ENCODE data around the gene THRAP3.

DNA sequence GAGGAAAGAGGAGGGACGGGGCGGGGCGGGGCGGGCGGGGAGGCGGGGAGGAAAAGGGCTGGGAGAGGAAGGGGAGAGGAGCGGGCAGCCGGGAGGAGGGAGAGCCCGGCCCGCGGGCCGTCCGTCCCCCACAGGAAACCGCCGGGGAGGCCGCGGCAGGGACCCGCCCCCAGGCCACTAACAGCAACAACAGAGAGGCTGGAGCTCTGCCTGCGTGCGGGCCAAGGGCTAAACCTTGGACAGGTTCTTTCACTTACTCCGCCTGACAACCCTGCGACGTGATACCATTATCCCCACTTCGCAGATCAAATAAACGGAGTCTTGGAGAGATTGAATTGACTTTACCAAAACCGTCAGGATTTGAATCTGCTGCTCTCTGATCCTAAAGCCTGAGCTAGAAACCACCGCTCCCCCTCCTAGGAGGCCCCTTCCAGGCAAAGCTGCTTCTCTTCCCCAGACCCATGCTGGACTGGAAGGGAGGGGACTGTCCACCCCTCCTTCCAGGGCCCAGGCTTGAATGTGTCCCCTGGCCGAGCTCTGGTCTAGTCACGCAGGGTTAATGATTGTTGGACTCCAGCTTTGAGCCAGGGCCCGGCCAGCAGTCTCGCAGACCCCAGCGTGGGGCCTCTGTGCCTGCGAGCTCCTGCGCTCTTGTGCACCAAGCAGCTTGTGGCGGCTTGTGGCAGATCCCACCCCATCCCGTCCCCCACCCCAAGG, 99.6 kb downstream of the THRAP3 start, which contains the start of gene EVA1B:
- TF ChIP-seq, protein P1, sequence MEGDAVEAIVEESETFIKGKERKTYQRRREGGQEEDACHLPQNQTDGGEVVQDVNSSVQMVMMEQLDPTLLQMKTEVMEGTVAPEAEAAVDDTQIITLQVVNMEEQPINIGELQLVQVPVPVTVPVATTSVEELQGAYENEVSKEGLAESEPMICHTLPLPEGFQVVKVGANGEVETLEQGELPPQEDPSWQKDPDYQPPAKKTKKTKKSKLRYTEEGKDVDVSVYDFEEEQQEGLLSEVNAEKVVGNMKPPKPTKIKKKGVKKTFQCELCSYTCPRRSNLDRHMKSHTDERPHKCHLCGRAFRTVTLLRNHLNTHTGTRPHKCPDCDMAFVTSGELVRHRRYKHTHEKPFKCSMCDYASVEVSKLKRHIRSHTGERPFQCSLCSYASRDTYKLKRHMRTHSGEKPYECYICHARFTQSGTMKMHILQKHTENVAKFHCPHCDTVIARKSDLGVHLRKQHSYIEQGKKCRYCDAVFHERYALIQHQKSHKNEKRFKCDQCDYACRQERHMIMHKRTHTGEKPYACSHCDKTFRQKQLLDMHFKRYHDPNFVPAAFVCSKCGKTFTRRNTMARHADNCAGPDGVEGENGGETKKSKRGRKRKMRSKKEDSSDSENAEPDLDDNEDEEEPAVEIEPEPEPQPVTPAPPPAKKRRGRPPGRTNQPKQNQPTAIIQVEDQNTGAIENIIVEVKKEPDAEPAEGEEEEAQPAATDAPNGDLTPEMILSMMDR (IDR thresholded peaks at IDR 0.05), result no peak
- TF ChIP-seq, protein P2, sequence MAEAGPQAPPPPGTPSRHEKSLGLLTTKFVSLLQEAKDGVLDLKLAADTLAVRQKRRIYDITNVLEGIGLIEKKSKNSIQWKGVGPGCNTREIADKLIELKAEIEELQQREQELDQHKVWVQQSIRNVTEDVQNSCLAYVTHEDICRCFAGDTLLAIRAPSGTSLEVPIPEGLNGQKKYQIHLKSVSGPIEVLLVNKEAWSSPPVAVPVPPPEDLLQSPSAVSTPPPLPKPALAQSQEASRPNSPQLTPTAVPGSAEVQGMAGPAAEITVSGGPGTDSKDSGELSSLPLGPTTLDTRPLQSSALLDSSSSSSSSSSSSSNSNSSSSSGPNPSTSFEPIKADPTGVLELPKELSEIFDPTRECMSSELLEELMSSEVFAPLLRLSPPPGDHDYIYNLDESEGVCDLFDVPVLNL (CRISPR knock-in tag; IDR thresholded peaks at IDR 0.05; ENCODE audit: borderline replicate concordance, low read depth), result no peak
- TF ChIP-seq, protein P3, sequence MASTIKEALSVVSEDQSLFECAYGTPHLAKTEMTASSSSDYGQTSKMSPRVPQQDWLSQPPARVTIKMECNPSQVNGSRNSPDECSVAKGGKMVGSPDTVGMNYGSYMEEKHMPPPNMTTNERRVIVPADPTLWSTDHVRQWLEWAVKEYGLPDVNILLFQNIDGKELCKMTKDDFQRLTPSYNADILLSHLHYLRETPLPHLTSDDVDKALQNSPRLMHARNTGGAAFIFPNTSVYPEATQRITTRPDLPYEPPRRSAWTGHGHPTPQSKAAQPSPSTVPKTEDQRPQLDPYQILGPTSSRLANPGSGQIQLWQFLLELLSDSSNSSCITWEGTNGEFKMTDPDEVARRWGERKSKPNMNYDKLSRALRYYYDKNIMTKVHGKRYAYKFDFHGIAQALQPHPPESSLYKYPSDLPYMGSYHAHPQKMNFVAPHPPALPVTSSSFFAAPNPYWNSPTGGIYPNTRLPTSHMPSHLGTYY (CRISPR knock-in tag; IDR thresholded peaks at IDR 0.05), result no peak
- TF ChIP-seq ZNF263 (CRISPR knock-in tag; IDR thresholded peaks at IDR 0.05; ENCODE audit: low read depth) (peak; percentile 74), NR1H2 (CRISPR knock-in tag; IDR thresholded peaks at IDR 0.05) (no peak), CREB1 (CRISPR knock-in tag; IDR thresholded peaks at IDR 0.05) (no peak), ZNF396 (CRISPR knock-in tag; IDR thresholded peaks at IDR 0.05; ENCODE audit: borderline replicate concordance) (no peak), CBFB (CRISPR knock-in tag; IDR thresholded peaks at IDR 0.05; ENCODE audit: low read depth) (no peak), NFE2L1 (CRISPR knock-in tag; IDR thresholded peaks at IDR 0.05) (no peak)
- TF ChIP-seq, protein P4, sequence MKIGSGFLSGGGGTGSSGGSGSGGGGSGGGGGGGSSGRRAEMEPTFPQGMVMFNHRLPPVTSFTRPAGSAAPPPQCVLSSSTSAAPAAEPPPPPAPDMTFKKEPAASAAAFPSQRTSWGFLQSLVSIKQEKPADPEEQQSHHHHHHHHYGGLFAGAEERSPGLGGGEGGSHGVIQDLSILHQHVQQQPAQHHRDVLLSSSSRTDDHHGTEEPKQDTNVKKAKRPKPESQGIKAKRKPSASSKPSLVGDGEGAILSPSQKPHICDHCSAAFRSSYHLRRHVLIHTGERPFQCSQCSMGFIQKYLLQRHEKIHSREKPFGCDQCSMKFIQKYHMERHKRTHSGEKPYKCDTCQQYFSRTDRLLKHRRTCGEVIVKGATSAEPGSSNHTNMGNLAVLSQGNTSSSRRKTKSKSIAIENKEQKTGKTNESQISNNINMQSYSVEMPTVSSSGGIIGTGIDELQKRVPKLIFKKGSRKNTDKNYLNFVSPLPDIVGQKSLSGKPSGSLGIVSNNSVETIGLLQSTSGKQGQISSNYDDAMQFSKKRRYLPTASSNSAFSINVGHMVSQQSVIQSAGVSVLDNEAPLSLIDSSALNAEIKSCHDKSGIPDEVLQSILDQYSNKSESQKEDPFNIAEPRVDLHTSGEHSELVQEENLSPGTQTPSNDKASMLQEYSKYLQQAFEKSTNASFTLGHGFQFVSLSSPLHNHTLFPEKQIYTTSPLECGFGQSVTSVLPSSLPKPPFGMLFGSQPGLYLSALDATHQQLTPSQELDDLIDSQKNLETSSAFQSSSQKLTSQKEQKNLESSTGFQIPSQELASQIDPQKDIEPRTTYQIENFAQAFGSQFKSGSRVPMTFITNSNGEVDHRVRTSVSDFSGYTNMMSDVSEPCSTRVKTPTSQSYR (CRISPR knock-in tag; IDR thresholded peaks at IDR 0.05), result no peak
- TF ChIP-seq, protein P5, sequence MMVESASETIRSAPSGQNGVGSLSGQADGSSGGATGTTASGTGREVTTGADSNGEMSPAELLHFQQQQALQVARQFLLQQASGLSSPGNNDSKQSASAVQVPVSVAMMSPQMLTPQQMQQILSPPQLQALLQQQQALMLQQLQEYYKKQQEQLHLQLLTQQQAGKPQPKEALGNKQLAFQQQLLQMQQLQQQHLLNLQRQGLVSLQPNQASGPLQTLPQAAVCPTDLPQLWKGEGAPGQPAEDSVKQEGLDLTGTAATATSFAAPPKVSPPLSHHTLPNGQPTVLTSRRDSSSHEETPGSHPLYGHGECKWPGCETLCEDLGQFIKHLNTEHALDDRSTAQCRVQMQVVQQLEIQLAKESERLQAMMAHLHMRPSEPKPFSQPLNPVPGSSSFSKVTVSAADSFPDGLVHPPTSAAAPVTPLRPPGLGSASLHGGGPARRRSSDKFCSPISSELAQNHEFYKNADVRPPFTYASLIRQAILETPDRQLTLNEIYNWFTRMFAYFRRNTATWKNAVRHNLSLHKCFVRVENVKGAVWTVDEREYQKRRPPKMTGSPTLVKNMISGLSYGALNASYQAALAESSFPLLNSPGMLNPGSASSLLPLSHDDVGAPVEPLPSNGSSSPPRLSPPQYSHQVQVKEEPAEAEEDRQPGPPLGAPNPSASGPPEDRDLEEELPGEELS (CRISPR knock-in tag; IDR thresholded peaks at IDR 0.05), result no peak
- TF ChIP-seq, protein P6, sequence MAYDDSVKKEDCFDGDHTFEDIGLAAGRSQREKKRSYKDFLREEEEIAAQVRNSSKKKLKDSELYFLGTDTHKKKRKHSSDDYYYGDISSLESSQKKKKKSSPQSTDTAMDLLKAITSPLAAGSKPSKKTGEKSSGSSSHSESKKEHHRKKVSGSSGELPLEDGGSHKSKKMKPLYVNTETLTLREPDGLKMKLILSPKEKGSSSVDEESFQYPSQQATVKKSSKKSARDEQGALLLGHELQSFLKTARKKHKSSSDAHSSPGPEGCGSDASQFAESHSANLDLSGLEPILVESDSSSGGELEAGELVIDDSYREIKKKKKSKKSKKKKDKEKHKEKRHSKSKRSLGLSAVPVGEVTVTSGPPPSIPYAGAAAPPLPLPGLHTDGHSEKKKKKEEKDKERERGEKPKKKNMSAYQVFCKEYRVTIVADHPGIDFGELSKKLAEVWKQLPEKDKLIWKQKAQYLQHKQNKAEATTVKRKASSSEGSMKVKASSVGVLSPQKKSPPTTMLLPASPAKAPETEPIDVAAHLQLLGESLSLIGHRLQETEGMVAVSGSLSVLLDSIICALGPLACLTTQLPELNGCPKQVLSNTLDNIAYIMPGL (CRISPR knock-in tag; IDR thresholded peaks at IDR 0.05), result no peak
- TF ChIP-seq, protein P7, sequence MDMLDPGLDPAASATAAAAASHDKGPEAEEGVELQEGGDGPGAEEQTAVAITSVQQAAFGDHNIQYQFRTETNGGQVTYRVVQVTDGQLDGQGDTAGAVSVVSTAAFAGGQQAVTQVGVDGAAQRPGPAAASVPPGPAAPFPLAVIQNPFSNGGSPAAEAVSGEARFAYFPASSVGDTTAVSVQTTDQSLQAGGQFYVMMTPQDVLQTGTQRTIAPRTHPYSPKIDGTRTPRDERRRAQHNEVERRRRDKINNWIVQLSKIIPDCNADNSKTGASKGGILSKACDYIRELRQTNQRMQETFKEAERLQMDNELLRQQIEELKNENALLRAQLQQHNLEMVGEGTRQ (CRISPR knock-in tag; IDR thresholded peaks at IDR 0.05), result no peak
- TF ChIP-seq, protein P8, sequence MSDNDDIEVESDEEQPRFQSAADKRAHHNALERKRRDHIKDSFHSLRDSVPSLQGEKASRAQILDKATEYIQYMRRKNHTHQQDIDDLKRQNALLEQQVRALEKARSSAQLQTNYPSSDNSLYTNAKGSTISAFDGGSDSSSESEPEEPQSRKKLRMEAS (CRISPR knock-in tag; IDR thresholded peaks at IDR 0.05), result 0 out of 2 replicates have a peak, but pooled peaks have one; percentile 21
